GM12878 (cell line): ENCODE results near the gene DMRTB1.

Experiments
- ESRRA ChIP-seq: IDR thresholded peaks from 2 replicates; pipeline ENCODE4 v1.6.1; 2012; ENCODE audit warnings: mild to moderate bottlenecking, low read length, improper control_type of control experiment
- GABPA ChIP-seq: IDR thresholded peaks from 2 replicates; pipeline ENCODE4 v1.6.1; 2014; ENCODE audit warnings: antibody characterized with exemption, low read depth, mild to moderate bottlenecking, inconsistent platforms
- GATAD2B ChIP-seq: fragments of 450-650 bp; conservative IDR thresholded peaks from 2 replicates; pipeline ENCODE4 v1.6.1; 2017; ENCODE audit warnings: low read depth, mild to moderate bottlenecking, moderate library complexity
- HDGF ChIP-seq: fragments of 450-650 bp; IDR thresholded peaks from 2 replicates; pipeline ENCODE4 v1.6.1; 2016; ENCODE audit warnings: antibody characterized with exemption
- JUNB ChIP-seq: IDR thresholded peaks from 2 replicates; pipeline ENCODE4 v1.6.1; 2016; ENCODE audit warnings: antibody characterized with exemption, mild to moderate bottlenecking
- POLR2AphosphoS5 ChIP-seq: IDR thresholded peaks from 2 replicates; pipeline ENCODE4 v1.6.1; 2011; ENCODE audit warnings: mild to moderate bottlenecking, low read length, inconsistent platforms
- SP1 ChIP-seq: IDR thresholded peaks from one replicate; pipeline ENCODE4 v1.6.1; 2011; ENCODE audit warnings: low read depth, low read length
- SUZ12 ChIP-seq: fragments of 200-600 bp; sonication (generic); IDR thresholded peaks from one replicate; pipeline ENCODE4 v1.6.1; 2018; ENCODE audit warnings: antibody characterized with exemption, mild to moderate bottlenecking; ENCODE audit not compliant: unreplicated experiment
- ZNF274 ChIP-seq: IDR thresholded peaks from one replicate; pipeline ENCODE4 v1.8.0; 2011; ENCODE audit not compliant: insufficient read length, insufficient read depth
- TF ChIP-seq, protein P1 (sequence below): IDR thresholded peaks from 2 replicates; pipeline ENCODE4 v1.6.1; 2012; ENCODE audit warnings: mild to moderate bottlenecking, low read depth, low read length
- TF ChIP-seq, protein P2 (sequence below), 3 experiments: IDR thresholded peaks in 2 of 3; conservative IDR thresholded peaks in 1 of 3; 2 replicates each; pipeline ENCODE4 v1.5.1; 2011; ENCODE audit warnings: low read depth in 3 of 3, low read length in 3 of 3, mild to moderate bottlenecking in 3 of 3, control low read depth in 2 of 3, moderate library complexity in 2 of 3, inconsistent platforms in 1 of 3, mixed read lengths in 1 of 3; ENCODE audit not compliant: control insufficient read depth in 2 of 3, insufficient read depth in 1 of 3; ENCODE audit errors: extremely low read depth in 1 of 3
- TF ChIP-seq, protein P3 (sequence below): IDR thresholded peaks from 2 replicates; pipeline ENCODE4 v1.6.1; 2011; ENCODE audit warnings: low read depth, mild to moderate bottlenecking, low read length, moderate library complexity, borderline replicate concordance; ENCODE audit errors: extremely low read depth
- TF ChIP-seq, protein P4 (sequence below): fragments of 450-650 bp; IDR thresholded peaks from 2 replicates; pipeline ENCODE4 v1.6.1; 2016; ENCODE audit warnings: mild to moderate bottlenecking

DNA sequence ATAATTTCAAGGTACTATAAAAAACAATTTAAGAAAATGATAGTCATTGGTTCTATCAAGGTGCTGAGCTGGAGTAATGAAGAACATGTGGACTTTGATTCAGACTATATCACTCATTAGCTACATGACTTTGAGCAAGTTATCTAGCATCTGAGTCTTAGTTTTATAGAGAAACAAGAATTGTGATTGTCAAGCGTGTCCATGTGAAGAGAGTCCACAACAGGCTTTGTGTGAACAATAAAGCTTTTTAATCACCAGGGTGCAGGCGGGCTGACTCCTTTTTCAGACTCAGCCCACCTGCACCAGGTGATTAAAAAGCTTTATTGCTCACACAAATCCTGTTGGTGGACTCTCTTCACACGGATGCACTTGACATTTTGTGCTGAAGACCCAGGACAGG lies 26.6 kb upstream of the DMRTB1 start:
- TF ChIP-seq POLR2AphosphoS5 (no peak), GABPA (no peak), SP1 (no peak), ESRRA (no peak), ZNF274 (no peak), GATAD2B (no peak), JUNB (no peak), HDGF (no peak), SUZ12 (no peak)
- TF ChIP-seq, protein P1, sequence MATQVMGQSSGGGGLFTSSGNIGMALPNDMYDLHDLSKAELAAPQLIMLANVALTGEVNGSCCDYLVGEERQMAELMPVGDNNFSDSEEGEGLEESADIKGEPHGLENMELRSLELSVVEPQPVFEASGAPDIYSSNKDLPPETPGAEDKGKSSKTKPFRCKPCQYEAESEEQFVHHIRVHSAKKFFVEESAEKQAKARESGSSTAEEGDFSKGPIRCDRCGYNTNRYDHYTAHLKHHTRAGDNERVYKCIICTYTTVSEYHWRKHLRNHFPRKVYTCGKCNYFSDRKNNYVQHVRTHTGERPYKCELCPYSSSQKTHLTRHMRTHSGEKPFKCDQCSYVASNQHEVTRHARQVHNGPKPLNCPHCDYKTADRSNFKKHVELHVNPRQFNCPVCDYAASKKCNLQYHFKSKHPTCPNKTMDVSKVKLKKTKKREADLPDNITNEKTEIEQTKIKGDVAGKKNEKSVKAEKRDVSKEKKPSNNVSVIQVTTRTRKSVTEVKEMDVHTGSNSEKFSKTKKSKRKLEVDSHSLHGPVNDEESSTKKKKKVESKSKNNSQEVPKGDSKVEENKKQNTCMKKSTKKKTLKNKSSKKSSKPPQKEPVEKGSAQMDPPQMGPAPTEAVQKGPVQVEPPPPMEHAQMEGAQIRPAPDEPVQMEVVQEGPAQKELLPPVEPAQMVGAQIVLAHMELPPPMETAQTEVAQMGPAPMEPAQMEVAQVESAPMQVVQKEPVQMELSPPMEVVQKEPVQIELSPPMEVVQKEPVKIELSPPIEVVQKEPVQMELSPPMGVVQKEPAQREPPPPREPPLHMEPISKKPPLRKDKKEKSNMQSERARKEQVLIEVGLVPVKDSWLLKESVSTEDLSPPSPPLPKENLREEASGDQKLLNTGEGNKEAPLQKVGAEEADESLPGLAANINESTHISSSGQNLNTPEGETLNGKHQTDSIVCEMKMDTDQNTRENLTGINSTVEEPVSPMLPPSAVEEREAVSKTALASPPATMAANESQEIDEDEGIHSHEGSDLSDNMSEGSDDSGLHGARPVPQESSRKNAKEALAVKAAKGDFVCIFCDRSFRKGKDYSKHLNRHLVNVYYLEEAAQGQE, result no peak
- TF ChIP-seq, protein P2, sequence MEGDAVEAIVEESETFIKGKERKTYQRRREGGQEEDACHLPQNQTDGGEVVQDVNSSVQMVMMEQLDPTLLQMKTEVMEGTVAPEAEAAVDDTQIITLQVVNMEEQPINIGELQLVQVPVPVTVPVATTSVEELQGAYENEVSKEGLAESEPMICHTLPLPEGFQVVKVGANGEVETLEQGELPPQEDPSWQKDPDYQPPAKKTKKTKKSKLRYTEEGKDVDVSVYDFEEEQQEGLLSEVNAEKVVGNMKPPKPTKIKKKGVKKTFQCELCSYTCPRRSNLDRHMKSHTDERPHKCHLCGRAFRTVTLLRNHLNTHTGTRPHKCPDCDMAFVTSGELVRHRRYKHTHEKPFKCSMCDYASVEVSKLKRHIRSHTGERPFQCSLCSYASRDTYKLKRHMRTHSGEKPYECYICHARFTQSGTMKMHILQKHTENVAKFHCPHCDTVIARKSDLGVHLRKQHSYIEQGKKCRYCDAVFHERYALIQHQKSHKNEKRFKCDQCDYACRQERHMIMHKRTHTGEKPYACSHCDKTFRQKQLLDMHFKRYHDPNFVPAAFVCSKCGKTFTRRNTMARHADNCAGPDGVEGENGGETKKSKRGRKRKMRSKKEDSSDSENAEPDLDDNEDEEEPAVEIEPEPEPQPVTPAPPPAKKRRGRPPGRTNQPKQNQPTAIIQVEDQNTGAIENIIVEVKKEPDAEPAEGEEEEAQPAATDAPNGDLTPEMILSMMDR (IDR thresholded peaks at IDR 0.05 in 2 of 3, conservative IDR thresholded peaks at IDR 0.05 in 1 of 3; ENCODE audit: control insufficient read depth in 2 of 3, extremely low read depth in 1 of 3, insufficient read depth in 1 of 3, low read depth in 3 of 3, low read length in 3 of 3), result no peak
- TF ChIP-seq, protein P3, sequence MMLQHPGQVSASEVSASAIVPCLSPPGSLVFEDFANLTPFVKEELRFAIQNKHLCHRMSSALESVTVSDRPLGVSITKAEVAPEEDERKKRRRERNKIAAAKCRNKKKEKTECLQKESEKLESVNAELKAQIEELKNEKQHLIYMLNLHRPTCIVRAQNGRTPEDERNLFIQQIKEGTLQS, result no peak
- TF ChIP-seq, protein P4, sequence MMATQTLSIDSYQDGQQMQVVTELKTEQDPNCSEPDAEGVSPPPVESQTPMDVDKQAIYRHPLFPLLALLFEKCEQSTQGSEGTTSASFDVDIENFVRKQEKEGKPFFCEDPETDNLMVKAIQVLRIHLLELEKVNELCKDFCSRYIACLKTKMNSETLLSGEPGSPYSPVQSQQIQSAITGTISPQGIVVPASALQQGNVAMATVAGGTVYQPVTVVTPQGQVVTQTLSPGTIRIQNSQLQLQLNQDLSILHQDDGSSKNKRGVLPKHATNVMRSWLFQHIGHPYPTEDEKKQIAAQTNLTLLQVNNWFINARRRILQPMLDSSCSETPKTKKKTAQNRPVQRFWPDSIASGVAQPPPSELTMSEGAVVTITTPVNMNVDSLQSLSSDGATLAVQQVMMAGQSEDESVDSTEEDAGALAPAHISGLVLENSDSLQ, result no peak
